Neural progenitor cell (in vitro differentiated cells): ENCODE data around the gene PTGDR.

Experiments used
- CTCF ChIP-seq: fragments of 200-600 bp; sonication (generic); IDR thresholded peaks from 2 replicates; pipeline ENCODE4 v1.5.1; 2017; ENCODE audit warnings: antibody characterized with exemption, mild to moderate bottlenecking
- EZH2 ChIP-seq: fragments of 200-600 bp; sonication (generic); IDR thresholded peaks from 2 replicates; pipeline ENCODE4 v1.6.1; 2017; ENCODE audit warnings: antibody characterized with exemption, mild to moderate bottlenecking, moderate library complexity

- TF ChIP-seq EZH2 = no peak
- TF ChIP-seq CTCF = no peak
Measured at GRCh38 chr14:52325630-52326029, 58.1 kb downstream of the PTGDR start.
